ENCODE results near the gene DMXL2. TPM values are rescaled to one million over a fixed set of nuclear protein-coding genes. Genes with fewer than 3 reads are reported as not detected.

DMXL2 gene
- total RNA-seq, 1 donor from 2014 or later = 20.7 TPM

DNA sequence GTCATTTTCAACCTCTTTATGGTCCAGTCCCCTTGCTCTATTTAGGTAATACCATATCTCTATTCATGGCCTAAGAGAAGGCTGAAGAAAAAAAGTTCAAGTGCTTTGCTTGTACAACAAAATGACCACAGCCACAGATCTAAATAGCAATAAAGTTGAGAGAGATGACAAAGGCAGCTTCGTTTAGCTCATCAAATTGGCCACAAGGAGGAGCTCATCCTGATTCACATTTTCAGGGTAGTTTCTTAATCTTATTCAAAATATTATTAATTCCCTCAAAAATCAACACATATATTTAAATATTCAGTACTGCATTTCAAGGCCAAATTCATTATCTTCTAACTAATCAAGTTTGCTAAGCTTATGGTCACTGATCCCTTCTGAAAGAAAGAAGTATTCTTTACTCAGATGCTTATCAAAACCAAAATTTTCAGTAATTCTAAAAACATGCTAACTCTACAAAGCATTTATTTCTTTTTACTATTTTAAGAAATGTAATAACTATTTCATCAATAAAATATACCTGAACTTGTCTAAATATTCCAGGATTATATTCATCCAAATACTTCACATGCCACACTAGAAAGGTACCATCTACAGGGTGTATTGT is 85.5 kb downstream of the DMXL2 start:
- H3K27ac Mint-ChIP-seq (ENCODE audit: unreplicated experiment) = no peak overlapping the region
- H3K27me3 Mint-ChIP-seq (ENCODE audit: low read depth) = no peaks in the 10 kb centered on the region
- DNase-seq (ENCODE audit: low spot score) = no peak
- H3K4me3 Mint-ChIP-seq (ENCODE audit: unreplicated experiment) = no peak overlapping the region
- no peaks in the 10 kb centered on the region for H3K9me3 Mint-ChIP-seq (ENCODE audit: low read depth)
- peaks cover 3% of the 10 kb centered on the region for H3K36me3 Mint-ChIP-seq (ENCODE audit: low read depth)
- TF ChIP-seq, protein P1, sequence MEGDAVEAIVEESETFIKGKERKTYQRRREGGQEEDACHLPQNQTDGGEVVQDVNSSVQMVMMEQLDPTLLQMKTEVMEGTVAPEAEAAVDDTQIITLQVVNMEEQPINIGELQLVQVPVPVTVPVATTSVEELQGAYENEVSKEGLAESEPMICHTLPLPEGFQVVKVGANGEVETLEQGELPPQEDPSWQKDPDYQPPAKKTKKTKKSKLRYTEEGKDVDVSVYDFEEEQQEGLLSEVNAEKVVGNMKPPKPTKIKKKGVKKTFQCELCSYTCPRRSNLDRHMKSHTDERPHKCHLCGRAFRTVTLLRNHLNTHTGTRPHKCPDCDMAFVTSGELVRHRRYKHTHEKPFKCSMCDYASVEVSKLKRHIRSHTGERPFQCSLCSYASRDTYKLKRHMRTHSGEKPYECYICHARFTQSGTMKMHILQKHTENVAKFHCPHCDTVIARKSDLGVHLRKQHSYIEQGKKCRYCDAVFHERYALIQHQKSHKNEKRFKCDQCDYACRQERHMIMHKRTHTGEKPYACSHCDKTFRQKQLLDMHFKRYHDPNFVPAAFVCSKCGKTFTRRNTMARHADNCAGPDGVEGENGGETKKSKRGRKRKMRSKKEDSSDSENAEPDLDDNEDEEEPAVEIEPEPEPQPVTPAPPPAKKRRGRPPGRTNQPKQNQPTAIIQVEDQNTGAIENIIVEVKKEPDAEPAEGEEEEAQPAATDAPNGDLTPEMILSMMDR (IDR thresholded peaks at IDR 0.05) = peak; percentile 83
- no peaks in the 10 kb centered on the region for H3K4me1 Mint-ChIP-seq (ENCODE audit: low read depth)

DNA sequence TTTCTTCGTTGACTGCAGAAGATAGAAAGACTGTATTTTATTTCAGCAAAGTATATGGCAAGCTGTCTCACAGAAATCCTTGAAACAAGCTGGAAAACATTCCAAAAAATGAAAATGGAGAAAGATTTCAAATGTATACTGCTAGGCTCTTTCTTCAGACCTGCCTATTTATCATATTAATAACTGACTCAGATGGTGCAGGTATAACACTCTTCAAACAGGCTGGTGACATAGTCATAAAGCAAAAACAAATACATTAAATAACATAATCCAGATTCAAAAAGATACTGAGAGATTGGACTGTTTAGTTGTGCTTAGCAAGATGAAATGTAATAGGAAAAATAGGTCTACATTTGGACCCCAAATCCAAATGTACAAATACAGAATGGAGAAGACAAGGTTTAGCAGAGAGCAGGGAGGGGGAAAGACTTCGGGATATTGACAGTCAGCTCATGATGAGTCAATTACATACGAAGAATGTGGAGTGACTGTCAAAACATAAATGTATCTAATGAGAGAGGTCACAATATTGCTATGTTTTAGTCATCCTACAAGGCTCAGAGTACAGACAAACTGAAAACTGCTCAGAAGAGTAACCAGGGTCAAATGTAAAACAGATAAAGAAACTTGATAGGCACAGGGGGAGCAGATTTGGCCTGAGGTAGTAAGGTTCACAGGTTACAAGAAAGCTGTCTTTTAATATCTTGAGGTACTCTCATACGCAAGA is 88.7 kb downstream of the DMXL2 start:
- Mint-ChIP-seq H3K4me1 (ENCODE audit: low read depth) (no peaks in the 10 kb centered on the region), H3K36me3 (ENCODE audit: low read depth) (peaks cover 24% of the 10 kb centered on the region), H3K9me3 (ENCODE audit: low read depth) (peaks cover 13% of the 10 kb centered on the region), H3K27ac (ENCODE audit: unreplicated experiment) (no peak overlapping the region), H3K4me3 (ENCODE audit: unreplicated experiment) (no peak overlapping the region), H3K27me3 (ENCODE audit: low read depth) (no peaks in the 10 kb centered on the region)
- TF ChIP-seq, protein P1 (IDR thresholded peaks at IDR 0.05) = no peak
- no peak for DNase-seq (ENCODE audit: low spot score)

DNA sequence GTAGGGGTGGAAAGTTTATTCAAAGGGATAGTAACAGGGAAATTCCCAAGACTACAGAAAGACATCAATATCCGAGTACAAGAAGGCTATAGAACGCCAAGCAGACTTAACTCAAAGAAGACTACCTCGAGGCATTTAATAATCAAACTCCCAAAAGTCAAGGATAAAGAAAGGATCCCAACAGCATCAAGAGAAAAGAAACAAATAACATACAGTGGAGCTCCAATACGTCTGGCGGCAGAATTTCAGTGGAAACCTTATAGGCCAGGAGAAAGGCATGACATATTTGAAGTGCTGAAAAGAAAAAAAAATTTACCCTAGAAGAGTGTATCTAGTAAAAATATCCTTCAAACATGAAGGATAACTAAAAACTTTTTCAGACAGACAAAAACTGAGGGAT is 95.6 kb downstream of the DMXL2 start:
- H3K4me3 Mint-ChIP-seq (ENCODE audit: unreplicated experiment) = no peak overlapping the region
- TF ChIP-seq, protein P1 (IDR thresholded peaks at IDR 0.05) = no peak
- peaks cover 29% of the 10 kb centered on the region for H3K9me3 Mint-ChIP-seq (ENCODE audit: low read depth)
- DNase-seq (ENCODE audit: low spot score) = no peak
- no peaks in the 10 kb centered on the region for H3K4me1 Mint-ChIP-seq (ENCODE audit: low read depth)
- H3K27ac Mint-ChIP-seq (ENCODE audit: unreplicated experiment) = no peak overlapping the region
- peaks cover 45% of the 10 kb centered on the region for H3K36me3 Mint-ChIP-seq (ENCODE audit: low read depth)
- H3K27me3 Mint-ChIP-seq (ENCODE audit: low read depth) = no peaks in the 10 kb centered on the region

DNA sequence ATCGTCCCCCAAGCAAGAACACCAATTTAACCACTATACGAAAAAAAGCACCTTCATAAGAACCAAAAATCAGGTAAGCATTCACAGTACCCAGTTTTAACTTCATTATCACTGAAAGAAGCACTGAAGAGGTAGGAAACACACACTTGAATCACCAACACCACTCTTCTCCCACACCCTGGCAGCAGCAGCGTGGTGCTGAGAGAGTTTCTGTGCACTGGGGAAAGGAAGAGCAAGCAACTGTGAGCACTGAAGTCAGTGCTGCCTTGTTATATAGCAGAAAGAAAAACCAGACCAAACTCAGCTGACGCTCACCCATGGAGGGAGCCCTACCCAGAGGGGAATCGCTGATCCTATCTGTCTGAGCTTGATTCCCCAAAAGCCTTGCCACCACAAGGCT is 98.2 kb downstream of the DMXL2 start:
- H3K4me3 Mint-ChIP-seq (ENCODE audit: unreplicated experiment) = no peak overlapping the region
- no peaks in the 10 kb centered on the region for H3K4me1 Mint-ChIP-seq (ENCODE audit: low read depth)
- H3K27ac Mint-ChIP-seq (ENCODE audit: unreplicated experiment) = no peak overlapping the region
- TF ChIP-seq, protein P1 (IDR thresholded peaks at IDR 0.05) = no peak
- no peak for DNase-seq (ENCODE audit: low spot score)
- H3K27me3 Mint-ChIP-seq (ENCODE audit: low read depth) = no peaks in the 10 kb centered on the region
- peaks cover 31% of the 10 kb centered on the region for H3K36me3 Mint-ChIP-seq (ENCODE audit: low read depth)
- H3K9me3 Mint-ChIP-seq (ENCODE audit: low read depth) = peaks cover 16% of the 10 kb centered on the region

DNA sequence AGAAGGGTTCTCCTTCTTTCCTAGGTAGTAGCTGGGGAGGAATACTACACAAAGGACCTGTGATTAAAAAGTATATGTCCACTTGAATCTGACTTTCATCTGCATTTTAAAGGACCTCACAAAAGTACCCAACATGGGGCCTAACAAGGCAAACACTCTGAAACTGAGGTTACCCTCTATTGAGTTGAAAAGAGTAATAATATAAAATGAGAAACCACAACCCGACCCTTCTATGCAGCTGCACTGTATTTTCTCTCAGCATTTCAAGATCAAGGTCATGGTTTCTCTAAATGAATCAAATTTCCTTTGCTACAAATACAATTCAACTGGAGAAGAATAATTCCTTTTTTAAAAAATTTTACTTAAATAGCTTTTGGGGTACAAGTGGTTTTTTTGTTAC is 106.3 kb downstream of the DMXL2 start:
- Mint-ChIP-seq H3K4me3 (ENCODE audit: unreplicated experiment) (no peak overlapping the region), H3K27me3 (ENCODE audit: low read depth) (no peaks in the 10 kb centered on the region), H3K9me3 (ENCODE audit: low read depth) (peaks cover 3% of the 10 kb centered on the region), H3K4me1 (ENCODE audit: low read depth) (no peaks in the 10 kb centered on the region), H3K36me3 (ENCODE audit: low read depth) (peaks cover 15% of the 10 kb centered on the region), H3K27ac (ENCODE audit: unreplicated experiment) (no peak overlapping the region)
- DNase-seq (ENCODE audit: low spot score) = no peak
- TF ChIP-seq, protein P1 (IDR thresholded peaks at IDR 0.05) = no peak
